HPDE6-E6E7 (cell line): Measurements from ENCODE around the gene RCCD1.
"Not testable (repeated sequence)": the region's sequence is repeated elsewhere in the genome, so short reads cannot be mapped to it uniquely, and the experiment has no call there.

Source experiments
- DNase-seq: peaks from one replicate; pipeline ENCODE4 v3.0.0; 2011; ENCODE audit warnings: missing footprints; ENCODE audit errors: extremely low spot score

Gene RCCD1, protein sequence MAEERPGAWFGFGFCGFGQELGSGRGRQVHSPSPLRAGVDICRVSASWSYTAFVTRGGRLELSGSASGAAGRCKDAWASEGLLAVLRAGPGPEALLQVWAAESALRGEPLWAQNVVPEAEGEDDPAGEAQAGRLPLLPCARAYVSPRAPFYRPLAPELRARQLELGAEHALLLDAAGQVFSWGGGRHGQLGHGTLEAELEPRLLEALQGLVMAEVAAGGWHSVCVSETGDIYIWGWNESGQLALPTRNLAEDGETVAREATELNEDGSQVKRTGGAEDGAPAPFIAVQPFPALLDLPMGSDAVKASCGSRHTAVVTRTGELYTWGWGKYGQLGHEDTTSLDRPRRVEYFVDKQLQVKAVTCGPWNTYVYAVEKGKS

DNA sequence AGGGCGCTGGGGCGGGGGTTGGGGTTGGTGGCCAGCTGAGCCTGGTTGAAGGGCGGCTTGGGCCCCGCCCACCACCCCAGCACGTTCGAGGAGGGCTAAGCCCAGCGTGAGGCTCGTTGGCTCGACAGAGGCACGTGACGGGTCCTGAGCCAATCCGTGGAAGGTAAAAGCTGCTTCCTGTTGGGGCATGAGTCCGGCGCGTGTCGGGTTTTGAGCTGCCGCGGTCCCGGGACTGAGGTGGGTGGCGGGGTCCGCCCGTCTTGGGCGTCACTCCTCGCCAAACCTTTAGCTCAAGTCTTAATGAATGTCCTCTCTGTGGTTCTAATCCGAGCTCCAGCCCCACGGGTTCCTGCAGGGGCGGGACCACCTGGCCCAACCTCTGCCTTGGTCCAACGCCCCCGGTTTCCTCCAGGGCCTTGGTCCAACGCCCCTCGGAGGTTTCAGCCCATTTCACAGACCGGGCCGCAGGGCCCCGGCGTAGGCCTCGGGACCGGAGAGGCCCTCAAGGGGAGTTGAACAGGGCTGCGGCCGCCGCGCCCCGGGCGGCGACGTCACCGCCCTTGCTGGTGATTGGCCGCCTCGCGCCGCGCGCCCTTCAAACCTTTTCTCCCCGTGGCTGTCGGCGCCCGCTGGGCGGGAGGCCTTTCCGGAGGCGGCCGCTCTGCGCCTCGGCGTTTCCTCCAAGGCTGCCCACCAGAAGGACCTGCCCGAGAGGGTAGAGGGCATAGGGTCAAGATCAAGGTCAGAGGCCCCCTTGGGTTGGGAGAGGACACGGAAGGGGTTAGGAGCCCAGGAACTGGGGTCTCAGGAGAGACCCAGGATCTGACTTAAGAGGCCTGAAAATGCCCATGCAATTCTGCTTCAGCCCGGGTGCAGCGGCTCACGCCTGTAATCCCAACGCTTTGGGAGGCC, at the start of gene RCCD1:
RCCD1 (plus strand) TSS at position 173 of the 912 bp plus-strand sequence. CDS start 1,851 bp downstream, outside the sequence.
- DNase-seq = peak; percentile 99

DNA sequence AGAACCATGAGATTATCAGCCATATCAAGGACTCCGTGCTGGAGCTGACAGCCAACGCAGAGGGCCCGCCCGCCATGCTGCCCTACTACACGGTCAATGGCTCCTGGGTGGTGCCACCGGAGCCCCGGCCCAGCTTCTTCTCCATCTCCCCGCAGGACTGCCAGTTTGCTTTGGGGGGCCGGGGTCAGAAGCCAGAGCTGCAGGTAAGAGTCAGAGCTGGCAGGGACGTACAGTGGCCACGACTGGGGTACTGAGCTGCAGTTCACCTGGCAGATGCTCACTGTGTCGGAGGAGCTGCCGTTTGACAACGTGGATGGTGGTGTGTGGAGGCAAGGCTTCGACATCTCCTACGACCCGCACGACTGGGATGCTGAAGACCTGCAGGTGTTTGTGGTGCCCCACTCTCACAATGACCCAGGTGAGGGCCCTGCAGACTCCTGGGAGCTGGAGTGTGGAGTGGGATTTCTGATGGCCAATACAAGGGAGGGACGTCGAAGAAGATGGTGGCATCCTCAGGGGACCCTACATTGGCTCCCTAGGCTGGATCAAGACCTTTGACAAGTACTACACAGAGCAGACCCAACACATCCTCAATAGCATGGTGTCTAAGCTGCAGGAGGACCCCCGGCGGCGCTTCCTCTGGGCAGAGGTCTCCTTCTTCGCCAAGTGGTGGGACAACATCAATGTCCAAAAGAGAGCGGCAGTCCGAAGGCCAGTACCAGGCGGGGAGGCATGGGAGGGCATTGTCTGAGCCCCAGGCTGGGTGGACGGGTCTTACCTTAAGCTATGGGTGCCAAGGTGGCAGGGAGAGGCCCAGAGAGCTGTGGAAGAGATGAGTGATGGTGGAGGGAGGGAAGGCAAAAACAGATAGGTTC, 49.1 kb upstream of the RCCD1 start:
- DNase-seq = no peak

DNA sequence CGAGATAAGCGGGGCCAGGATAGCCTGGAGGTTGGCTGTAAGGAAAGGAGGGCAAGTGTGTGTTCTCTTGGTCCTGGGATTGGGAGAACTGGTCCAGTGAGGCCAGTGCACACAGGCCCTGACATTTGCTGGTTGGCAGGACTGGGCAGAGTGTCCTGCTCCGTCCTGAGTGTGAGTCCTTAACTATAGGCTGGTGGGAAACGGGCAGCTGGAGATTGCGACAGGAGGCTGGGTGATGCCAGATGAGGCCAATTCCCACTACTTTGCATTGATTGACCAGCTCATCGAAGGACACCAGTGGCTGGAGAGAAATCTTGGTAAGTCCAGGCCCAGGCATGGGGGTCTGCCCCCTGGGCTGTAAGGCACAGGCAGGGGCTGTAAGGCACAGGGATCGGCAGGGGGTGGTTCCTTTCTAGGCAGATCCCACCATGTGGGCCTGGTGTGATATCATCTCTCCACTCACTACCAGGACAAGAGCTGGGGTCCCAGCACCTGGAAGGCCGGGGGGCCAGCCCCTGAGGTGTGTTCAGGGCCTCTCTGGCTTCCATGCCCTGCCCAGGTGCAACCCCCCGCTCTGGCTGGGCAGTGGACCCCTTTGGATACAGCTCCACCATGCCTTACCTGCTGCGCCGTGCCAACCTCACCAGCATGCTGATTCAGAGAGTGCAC, 48.4 kb upstream of the RCCD1 start:
- DNase-seq = no peak

DNA sequence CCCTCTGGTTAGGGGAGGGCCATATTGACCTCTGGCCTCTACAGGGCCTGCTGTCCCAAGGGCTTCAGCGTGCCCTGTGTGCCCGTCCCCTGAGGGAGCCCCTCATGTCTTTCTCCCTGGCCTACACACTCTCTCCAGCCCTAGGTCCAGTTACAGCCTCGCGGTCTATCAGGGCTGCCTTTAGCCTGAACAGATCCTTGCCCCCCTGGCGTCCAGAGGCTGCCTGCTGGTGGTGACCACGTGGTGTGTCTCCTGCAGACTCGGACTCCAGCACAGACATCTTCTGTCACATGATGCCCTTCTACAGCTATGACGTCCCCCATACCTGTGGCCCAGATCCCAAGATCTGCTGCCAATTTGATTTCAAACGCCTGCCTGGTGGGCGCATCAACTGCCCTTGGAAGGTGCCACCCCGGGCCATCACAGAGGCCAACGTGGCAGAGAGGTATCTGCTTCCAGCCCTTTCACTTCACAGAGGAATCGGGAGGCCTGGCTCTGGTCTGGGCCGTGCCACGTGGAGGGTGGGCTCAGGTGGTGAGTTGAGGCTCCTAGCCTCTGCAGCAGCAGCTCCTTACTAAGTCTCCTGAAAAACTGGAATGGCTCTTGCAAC, 47.5 kb upstream of the RCCD1 start:
- DNase-seq = no peak

DNA sequence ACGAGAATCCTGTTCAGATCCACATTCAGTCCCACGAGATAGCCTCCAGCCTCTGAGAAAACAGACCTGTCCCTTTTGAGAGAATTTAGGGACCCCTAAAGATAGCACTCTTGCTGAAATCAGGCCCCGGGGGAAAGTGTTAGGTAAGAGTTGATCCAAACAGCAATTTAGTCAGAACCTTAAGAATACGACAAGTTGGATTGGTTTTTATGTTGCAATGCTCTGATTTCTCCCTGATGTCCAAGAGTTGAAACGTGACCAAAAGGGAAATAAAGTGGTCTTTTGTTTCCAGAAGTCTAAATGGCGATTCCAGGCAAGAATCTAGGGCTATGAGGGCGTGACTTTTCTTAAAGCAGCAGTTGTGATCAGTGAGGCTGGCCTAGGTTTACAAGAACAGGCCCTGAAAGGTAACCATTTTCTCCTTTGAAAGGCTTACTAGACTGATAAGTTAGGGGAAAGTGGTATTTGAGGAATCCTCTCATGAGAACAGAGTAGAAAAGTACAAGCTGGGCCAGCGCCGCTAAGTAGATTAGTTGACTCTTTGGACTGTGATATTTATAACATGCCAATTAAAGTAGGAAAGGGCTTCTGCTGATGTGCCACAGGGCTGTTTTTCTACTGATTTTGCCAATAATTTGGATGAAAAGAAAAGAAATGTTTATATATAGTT, 46.7 kb upstream of the RCCD1 start:
- DNase-seq = no peak

DNA sequence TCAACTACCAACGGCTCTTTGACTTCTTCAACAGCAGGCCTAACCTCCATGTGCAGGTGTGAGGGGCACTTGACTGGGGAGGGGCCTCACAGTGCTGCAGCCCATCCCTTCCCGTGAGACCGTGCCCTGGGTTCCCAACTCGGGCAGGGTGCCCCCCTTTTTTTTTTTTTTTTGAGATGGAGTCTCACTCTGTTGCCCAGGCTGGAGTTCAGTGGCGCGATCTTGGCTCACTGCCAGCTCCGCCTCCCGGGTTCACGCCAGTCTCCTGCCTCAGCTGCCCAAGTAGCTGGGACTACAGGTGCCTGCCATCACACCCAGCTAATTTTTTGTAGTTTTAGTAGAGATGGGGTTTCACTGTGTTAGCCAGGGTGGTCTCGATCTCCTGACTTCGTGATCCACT, 45.2 kb upstream of the RCCD1 start:
- DNase-seq = not testable (repeated sequence)

DNA sequence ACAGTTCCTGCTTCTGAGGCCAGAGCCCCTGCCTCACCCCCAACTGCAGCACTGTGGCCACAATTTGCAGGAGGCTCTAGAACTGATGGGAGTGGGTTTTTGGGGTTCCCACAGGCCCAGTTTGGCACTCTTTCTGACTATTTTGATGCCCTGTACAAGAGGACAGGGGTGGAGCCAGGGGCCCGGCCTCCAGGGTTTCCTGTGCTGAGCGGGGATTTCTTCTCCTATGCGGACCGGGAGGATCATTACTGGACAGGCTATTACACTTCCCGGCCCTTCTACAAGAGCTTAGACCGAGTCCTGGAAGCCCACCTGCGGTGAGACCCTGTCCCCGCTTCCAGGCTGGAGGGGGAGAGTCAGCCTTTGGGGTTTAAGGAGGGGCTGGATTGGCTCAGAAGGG, 44.7 kb upstream of the RCCD1 start:
- DNase-seq = no peak

DNA sequence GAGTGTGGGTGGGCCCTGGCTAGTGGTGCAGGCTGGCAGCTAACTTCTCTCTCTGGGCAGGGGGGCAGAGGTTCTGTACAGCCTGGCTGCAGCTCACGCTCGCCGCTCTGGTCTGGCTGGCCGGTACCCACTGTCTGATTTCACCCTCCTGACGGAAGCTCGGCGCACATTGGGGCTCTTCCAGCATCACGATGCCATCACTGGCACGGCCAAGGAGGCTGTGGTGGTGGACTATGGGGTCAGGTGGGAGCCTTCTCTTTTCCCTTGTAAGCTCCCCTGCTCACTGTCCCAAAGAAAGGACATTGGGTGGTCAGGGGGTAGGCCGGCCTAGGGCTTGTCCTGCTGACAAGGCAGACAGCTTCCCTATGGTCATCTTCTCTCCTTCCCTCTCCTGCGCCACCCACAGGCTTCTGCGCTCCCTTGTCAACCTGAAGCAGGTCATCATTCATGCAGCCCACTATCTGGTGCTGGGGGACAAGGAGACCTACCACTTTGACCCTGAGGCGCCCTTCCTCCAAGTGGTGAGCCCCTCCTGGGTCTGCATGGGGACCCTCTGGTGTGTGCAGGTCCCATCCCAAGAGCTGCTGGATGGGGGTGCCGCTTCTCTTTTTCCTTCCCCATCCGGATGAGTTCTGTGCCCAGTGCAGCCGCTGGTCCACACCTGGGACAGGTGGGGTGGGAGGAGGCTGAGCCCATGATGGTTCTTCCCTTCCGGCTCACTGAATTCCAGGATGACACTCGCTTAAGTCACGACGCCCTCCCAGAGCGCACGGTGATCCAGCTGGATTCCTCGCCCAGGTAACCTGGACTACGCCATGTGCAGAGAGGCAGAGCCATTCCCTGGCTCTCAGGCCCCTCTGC, 44.0 kb upstream of the RCCD1 start:
- no peak for DNase-seq

DNA sequence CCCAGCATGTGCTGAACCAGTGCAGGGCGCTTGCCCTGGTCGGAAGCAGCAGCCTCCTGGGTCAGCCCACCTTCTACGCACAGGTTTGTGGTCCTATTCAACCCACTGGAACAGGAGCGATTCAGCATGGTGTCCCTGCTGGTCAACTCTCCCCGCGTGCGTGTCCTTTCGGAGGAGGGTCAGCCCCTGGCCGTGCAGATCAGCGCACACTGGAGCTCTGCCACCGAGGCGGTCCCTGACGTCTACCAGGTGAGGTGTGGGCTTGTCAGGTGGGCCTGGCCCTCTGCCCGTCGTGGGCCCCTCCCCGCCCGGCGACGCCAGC, 43.4 kb upstream of the RCCD1 start:
- no peak for DNase-seq

DNA sequence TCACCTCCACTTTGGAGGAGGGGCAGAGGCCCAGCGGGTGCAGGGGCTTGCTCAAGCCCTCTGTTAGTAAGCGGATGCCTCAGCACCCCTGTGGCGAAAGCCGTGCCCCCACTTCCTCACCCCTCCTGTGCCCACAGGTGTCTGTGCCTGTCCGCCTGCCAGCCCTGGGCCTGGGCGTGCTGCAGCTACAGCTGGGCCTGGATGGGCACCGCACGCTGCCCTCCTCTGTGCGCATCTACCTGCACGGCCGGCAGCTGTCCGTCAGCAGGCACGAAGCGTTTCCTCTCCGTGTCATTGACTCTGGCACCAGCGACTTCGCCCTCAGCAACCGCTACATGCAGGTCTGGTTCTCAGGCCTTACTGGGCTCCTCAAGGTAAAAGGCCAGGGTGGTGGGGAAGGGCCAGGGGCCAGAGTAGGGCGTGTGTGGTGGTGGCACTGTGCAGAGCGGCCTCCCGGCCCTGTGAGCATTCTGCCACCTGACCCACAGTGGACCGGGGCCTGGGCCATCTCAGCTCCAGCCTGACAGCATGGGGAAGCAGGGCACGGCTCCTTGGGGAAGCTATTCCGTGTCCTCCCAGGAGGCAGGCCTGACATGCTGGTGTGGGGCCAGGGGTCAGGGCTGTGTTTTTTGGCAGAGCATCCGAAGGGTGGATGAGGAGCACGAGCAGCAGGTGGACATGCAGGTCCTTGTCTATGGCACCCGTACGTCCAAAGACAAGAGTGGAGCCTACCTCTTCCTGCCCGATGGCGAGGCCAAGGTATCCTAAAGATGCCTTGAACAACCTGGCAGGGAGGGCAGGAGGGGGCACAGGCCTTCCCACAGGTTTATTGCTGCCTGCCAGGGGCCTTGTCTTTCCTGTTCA, 42.5 kb upstream of the RCCD1 start:
- no peak for DNase-seq

DNA sequence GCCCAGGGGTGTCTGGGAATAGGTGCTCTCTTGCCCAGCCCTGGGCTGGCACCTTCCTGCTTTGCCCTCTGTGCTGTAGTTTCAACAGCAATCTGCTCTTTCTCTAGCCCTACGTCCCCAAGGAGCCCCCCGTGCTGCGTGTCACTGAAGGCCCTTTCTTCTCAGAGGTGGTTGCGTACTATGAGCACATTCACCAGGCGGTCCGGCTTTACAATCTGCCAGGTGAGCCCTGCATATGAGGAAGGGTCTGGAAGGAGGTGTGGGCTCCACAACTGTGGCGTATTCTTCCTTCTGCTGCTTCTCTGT, 42.0 kb upstream of the RCCD1 start:
- no peak for DNase-seq

DNA sequence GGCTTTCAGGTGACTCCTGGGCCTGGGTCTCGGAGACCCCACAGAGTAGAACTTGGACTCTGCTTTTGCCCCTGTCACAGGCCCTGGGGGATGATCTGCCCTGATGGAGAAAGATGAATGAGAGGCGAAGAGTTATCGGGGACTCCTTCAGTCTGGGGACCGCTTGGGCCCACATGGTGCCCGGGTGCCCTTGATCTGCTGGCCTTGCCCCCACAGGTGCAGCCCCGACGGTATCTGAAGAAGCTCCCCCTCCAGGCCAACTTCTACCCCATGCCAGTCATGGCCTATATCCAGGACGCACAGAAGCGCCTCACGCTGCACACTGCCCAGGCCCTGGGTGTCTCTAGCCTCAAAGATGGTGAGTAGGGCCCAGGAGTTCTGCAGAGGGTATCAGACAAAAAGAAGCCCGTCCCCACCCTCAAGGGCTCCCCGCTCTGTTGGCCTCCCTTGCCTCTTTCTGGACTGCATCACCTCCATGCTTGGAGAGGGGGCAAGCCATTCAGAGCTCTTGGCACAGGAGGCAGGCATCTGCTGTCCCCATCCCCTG, 41.2 kb upstream of the RCCD1 start:
- no peak for DNase-seq

DNA sequence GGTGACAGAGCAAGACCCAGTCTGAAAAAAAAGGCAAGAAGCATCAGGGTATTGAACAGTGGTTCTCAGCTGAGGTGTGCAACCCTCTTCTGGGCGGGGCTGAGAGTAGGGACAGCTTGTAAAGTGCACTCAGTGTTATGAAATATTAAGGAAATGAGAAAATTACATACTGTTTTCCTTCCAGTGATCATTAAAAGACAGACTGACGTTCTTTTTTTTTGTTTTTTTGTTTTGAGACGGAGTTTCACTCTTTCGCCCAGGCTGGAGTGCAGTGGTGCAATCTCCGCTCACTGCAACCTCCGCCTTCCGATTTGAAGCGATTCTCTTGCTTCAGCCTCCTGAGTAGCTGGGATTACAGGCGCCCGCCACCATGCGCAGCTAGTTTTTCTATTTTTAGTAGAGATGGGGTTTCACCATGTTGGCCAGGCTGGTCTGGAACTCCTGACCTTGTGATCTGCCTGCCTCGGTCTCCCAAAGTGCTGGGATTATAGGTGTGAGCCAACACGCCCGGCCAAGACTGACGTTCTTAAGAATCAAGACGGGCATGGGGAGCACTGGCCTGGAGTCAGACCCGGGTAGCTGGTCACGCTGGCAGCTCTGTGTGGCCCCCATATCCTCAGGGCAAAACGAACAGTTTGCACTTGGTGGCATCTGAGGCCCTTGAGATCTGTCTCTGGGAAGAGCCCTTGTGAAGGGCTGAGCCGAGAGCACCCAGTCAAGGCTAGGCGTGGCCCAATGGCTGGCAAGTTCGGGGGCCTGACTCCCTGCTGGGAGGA, 40.2 kb upstream of the RCCD1 start:
- no peak for DNase-seq

DNA sequence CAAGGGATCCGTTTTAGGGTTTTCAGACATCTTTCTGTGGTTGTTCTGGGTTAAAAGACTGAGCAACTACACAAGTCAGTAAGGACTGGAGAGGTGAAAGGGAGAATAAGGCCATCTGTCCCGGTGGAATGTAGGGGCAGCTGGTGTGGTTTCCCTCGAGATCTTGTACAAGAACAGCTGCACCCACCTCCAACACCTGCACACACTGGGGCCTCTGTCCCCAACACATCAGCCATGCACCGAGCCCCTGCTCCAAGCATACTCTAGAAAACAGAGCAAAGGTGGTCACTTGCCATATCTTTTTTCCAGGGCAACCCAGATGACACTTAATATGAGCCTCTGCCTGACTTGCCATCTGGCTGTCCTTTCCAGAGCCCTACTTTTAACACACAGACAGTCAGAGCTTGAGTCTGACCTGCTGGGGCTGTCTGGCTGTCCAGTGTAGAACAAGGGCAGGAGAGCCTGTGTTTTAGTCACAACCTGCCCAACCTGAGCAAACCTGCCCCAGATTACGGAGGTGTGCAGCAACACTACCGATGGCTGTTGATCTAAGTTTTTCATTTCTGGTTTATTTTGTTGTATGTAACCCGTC, 39.4 kb upstream of the RCCD1 start:
- no peak for DNase-seq

DNA sequence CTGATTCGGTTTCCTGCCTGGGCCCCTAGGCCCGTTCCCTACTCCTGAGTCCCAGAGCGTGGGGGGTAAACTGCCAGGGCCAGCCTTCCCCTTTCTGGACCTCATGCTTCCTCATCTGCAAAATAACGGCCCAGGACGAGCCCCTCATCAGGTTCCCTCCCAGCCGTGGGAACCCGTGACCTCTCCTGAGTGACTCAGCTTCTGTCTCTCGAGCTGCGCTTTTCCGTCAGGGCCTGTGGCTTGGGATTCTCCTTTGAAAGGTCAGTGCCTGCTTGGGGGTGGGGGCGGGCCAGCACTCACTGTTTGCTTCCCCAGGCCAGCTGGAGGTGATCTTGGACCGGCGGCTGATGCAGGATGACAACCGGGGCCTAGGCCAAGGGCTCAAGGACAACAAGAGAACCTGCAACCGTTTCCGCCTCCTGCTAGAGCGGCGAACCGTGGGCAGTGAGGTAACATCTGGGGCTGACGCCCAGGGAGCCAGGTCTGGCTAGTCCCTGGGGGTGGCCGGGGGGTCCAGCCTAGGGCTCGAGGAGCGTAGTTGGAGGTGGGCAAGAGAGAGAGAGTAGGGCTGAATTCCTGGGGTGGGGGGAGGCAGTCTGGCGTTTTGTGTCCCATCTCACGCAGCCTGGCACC, 38.8 kb upstream of the RCCD1 start:
- DNase-seq = no peak

DNA sequence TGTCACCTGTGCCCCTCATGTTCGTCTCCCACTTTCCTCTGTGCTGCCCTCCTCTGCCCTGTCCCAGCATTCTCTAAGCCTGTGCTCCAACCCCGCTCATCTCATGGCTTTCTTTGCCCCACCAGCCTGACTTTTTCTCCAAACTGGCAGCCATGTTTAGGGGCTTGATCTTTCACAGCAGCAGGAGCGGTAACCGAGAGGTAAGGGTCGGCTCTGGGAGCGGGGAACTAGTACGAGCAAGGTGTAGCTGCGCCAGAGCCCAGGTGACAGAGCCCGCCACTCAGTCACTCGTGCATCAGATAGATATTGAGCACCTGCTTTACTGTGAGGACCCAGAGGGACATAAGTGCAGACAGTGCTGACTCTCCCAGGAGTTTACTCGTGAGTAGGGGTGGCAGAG, 38.2 kb upstream of the RCCD1 start:
- no peak for DNase-seq

DNA sequence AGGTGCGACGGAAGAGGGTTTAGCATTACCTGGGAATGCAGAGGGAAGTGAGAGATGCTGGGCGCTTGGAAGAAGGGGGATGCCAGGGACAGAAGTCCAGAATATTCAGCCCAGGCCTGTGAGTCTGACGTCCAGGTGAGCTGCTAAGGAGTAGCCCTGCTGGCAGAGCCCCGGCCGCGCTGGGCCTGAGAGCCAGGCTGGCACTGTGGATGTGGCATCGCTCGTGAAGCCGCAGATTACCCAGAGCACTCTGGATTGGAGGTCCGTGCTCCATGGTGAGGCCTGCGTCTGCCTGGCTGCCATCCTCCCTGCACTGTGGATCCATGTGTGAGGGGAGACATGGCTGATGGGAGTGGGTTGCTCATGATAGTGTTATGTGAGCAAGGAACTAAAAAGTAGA, 37.1 kb upstream of the RCCD1 start:
- no peak for DNase-seq
